SIG-M5 (cell line): ENCODE measurements around the gene PTGES2.

Source experiments
- DNase-seq: peaks from one replicate; lab custom pipeline; 2025; lab: John Stamatoyannopoulos, UW

Gene PTGES2

GRCh38 chr9:128102861-128103588 is 24.5 kb downstream of the PTGES2 start:
- DNase-seq = no peak

- DNase-seq = no peak
Measured at GRCh38 chr9:128102196-128102595, 25.3 kb downstream of the PTGES2 start.

- DNase-seq = no peak
Measured at GRCh38 chr9:128101690-128102089, 25.8 kb downstream of the PTGES2 start.

GRCh38 chr9:128101231-128101661 is 26.3 kb downstream of the PTGES2 start:
- no peak for DNase-seq

- DNase-seq = no peak
Measured at GRCh38 chr9:128100581-128100980, 26.9 kb downstream of the PTGES2 start.

GRCh38 chr9:128099932-128100491 is 27.5 kb downstream of the PTGES2 start:
- no peak for DNase-seq

- no peak for DNase-seq
Measured at GRCh38 chr9:128099231-128099931, 28.1 kb downstream of the PTGES2 start.

GRCh38 chr9:128098297-128099230 is 29.0 kb downstream of the PTGES2 start:
- peak; percentile 90 for DNase-seq

- DNase-seq = no peak
Measured at GRCh38 chr9:128097543-128098296, 29.8 kb downstream of the PTGES2 start.

- DNase-seq = no peak
Measured at GRCh38 chr9:128096616-128097536, 30.7 kb downstream of the PTGES2 start.

- no peak for DNase-seq
Measured at GRCh38 chr9:128094950-128095544, 32.5 kb downstream of the PTGES2 start.

GRCh38 chr9:128094166-128094949 is 33.2 kb downstream of the PTGES2 start:
- DNase-seq = peak; percentile 72

GRCh38 chr9:128093011-128093410 is 34.5 kb downstream of the PTGES2 start:
- DNase-seq = no peak

- no peak for DNase-seq
Measured at GRCh38 chr9:128092199-128092977, 35.1 kb downstream of the PTGES2 start.

- no peak for DNase-seq
Measured at GRCh38 chr9:128091571-128091970, 36.0 kb downstream of the PTGES2 start.

- DNase-seq = no peak
Measured at GRCh38 chr9:128091144-128091543, 36.4 kb downstream of the PTGES2 start.

- DNase-seq = no peak
Measured at GRCh38 chr9:128089299-128089698, 38.2 kb downstream of the PTGES2 start.

- DNase-seq = no peak
Measured at GRCh38 chr9:128088253-128088945, 39.1 kb downstream of the PTGES2 start.
